GM12865 (cell line): ENCODE data around the gene FAAH.
"Not testable (repeated sequence)": the region's sequence is repeated elsewhere in the genome, so short reads cannot be mapped to it uniquely, and the experiment has no call there.

Source experiments
- DNase-seq: peaks from one replicate; pipeline ENCODE4 v3.0.0; 2010; ENCODE audit warnings: low read depth
- H3K4me3 ChIP-seq: 2 replicates; pipeline ENCODE4 v1.5.1; 2011; ENCODE audit warnings: mild to moderate bottlenecking, low read depth, low read length, control low read depth
- TF ChIP-seq, protein P1 (sequence below): IDR thresholded peaks from 2 replicates; pipeline ENCODE4 v1.5.1; 2011; ENCODE audit warnings: low read length, control low read depth, low read depth, inconsistent platforms; ENCODE audit not compliant: insufficient read depth; ENCODE audit errors: missing control alignments

FAAH gene

DNA sequence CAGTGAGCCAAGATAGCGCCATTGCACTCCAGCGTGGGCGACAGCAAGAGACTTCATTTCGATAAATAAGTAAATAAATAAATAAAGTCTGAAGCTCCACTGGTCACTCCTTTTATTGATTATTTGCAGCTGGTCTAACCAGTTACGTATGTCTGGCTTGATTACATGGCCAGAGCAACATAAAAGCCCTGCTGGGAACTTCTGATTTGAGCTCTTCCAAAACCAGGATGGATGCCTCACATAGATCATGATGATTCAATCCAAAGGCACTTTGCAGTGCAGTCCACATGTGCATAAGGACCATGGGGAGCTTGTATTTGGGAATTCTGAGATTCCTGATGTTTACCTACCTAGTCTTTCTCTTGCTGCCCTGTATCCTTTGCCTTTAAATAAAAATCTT lies 29.5 kb upstream of the FAAH start:
- no peak overlapping the region for H3K4me3 ChIP-seq
- TF ChIP-seq, protein P1, sequence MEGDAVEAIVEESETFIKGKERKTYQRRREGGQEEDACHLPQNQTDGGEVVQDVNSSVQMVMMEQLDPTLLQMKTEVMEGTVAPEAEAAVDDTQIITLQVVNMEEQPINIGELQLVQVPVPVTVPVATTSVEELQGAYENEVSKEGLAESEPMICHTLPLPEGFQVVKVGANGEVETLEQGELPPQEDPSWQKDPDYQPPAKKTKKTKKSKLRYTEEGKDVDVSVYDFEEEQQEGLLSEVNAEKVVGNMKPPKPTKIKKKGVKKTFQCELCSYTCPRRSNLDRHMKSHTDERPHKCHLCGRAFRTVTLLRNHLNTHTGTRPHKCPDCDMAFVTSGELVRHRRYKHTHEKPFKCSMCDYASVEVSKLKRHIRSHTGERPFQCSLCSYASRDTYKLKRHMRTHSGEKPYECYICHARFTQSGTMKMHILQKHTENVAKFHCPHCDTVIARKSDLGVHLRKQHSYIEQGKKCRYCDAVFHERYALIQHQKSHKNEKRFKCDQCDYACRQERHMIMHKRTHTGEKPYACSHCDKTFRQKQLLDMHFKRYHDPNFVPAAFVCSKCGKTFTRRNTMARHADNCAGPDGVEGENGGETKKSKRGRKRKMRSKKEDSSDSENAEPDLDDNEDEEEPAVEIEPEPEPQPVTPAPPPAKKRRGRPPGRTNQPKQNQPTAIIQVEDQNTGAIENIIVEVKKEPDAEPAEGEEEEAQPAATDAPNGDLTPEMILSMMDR = no peak
- no peak for DNase-seq

DNA sequence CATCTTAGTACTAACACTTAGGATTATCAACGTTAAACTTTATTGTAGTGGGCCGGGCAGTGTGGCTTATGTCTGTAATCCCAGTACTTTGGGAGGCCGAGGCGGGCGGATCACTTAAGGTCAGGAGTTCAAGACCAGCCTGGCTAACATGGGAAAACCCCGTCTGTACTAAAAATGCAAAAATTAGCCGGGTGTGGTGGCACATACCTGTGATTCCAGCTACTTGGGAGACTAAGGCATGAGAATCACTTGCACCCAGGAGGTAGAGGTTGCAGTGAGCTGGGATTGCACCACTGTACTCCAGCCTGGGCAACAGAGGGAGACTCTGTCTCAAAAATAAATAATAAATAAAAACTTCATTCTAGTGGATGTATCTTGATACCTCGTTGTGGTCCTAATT lies 28.3 kb upstream of the FAAH start:
- DNase-seq, H3K4me3 ChIP-seq: not testable (repeated sequence)

DNA sequence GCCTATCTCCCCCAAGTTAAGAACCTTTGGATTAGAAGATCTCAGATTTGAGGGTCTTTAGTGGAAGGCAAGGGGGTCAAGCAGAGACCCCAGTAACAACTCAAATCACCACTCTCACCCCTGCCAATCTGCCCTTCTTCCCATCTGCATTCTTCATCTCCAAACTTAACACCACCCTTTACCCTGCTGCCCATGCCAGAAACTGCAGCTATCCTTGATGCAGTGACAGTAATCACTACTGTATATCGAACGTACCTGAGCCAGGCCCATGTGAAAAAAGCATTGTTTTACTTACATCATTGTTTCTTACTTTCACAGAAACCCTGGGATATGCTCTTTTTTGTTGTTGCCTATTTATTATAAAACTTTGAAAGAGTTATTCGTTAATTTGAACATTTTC lies 27.0 kb upstream of the FAAH start:
- no peak for DNase-seq
- H3K4me3 ChIP-seq = no peak overlapping the region
- TF ChIP-seq, protein P1 = no peak

DNA sequence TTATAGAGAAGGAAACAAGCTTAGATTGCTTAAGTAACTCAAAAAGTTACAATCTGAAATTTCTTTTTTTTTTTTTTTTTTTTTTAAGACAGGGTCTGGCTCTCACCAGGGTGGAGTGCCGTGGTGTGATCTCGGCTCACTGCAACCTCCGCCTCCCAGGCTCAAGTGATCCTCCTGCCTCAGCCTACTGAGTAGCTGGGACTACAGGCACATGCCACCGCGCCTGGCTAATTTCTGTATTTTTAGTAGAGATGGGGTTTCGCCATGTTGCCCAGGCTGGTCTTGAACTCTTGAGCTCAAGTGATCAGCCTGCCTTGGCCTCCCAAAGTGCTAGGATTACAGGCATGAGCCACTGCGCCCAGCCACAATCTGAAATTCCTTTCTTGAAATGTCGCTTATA lies 26.4 kb upstream of the FAAH start:
- not testable (repeated sequence) for H3K4me3 ChIP-seq, DNase-seq

DNA sequence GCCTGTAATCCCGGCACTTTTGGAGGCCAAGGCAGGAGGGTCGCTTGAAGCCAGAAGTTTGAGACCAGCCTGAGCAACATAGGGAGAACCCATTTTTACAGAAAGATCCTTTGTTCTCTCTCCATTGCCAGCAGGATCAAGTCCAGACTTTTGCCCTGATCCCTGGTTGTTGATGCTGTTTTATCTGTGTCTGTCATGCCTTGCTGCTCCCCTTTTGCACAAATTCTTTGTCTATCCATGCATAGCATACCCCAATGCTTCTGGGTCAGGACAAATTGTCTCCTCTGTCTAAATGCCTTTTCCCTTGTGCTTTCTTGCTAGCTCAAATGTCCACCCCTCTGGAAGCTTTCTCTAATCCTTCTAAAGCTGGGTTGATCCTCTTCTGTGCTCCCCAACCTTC lies 25.3 kb upstream of the FAAH start:
- H3K4me3 ChIP-seq = no peak overlapping the region
- no peak for DNase-seq
- TF ChIP-seq, protein P1 = no peak

DNA sequence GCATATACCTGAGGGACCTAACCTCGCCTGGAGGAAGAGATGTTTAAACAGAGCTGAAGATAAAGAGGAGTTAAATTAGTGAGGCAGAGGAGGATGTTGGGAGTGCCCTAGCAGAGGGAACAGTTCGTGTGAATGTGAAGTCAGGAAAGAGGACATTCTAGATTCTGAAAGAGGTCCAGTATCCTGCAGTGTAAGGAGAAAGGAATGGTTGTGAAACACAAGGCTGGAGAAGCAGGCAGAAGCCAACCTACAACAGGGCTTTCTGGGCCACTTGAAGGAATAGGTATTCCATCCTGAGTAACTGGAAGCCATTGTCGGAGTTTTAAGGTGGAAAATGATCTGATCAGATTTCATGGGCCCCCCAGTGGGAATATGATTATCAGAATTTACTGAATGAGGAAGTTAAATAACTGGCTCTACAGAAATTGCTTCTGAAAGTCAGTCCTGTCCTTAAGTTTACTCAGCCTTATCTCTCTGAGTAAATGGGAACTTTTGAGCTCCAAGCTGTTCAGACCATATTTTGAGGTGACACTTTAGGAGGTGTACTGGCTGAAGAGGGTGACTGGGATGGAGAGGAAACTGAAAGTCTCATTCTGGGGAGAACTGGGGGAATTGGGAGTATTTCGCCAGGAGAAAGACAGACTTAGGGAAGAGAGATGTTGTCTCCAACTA lies 24.4 kb upstream of the FAAH start:
- no peak for DNase-seq

DNA sequence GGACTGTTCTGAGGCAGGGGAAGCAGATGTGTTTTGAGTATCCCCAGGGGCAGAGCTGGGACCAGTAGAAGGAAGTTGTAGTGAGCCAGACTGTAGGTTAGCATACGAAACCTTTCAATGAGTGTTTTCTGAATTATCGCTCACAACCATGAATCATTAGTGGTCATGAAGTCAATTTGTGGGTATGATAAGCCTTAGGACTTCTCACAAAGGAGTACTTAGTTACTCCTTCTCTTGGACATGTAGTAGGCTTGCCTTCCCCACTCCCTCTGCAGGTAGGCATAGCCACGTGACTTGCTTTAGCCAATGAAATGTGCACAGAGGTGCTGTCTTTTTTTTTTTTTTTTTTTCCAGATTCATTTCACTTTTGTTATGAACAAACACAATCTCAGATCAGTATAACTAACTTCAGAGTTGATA lies 23.9 kb upstream of the FAAH start:
- DNase-seq = peak; percentile 9
- TF ChIP-seq, protein P1 = no peak
- no peak overlapping the region for H3K4me3 ChIP-seq

More for the DNA sequence above, 24.4 kb upstream of the FAAH start:
- TF ChIP-seq, protein P1 = no peak
- no peak overlapping the region for H3K4me3 ChIP-seq

DNA sequence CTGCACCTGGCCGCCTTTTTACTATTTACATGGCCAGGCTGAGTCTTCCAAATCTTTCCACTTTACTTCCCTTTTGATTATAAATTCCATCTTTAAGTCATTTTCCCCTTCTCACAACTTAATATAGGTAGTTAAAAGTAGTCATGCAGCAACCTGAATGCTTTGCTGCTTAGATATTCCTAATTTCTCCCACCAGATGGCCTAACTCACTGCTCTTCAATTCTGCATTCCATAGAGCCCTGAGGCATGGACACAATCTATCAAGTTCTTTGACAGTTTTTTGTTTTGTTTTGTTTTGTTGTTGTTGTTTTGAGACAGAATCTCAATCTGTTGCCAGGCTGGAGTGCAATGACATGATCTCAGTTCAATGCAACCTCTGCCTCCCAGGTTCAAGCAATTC lies 21.7 kb upstream of the FAAH start:
- TF ChIP-seq, protein P1 = no peak
- no peak for DNase-seq
- H3K4me3 ChIP-seq = no peak overlapping the region
